DND-41 (cell line): ENCODE measurements around the gene PPP1R13B.

Experiments
- CTCF ChIP-seq: IDR thresholded peaks from 2 replicates; pipeline ENCODE4 v1.5.1; 2012; ENCODE audit warnings: borderline replicate concordance, low read length, moderate library complexity, mild to moderate bottlenecking; ENCODE audit not compliant: poor library complexity, severe bottlenecking; ENCODE audit errors: extremely low read depth
- EZH2 ChIP-seq: IDR thresholded peaks from 3 replicates; pipeline ENCODE4 v1.6.1; 2012; ENCODE audit warnings: borderline replicate concordance, low read depth, mild to moderate bottlenecking, moderate library complexity, low read length, inconsistent platforms; ENCODE audit not compliant: severe bottlenecking

- TF ChIP-seq CTCF (no peak), EZH2 (no peak)
Measured at GRCh38 chr14:103718572-103718971, 128.8 kb downstream of the PPP1R13B start.
